IMR-90 (cell line): ENCODE measurements around the gene ATP10B. TPM values are rescaled to one million over a fixed set of nuclear protein-coding genes. Genes with fewer than 3 reads are reported as not detected.

Experiments
- ATAC-seq: fragments of 200-7000 bp; cut with Tn5 transposase; 2 replicates; pipeline ENCODE4 v1.9.1; 2020; ENCODE audit warnings: low read depth, mild to moderate bottlenecking, moderate library complexity
- BruUV-seq: library from RNA; stranded (reverse); fragments of 400-500 nt; replicated peaks from 2 replicates; lab custom pipeline; 2021; lab: Mats Ljungman, UMichigan
- CTCF ChIA-PET: fragments of 300-600 bp; formaldehyde crosslinking; extraction: SDS; loops from one replicate; lab custom pipeline; 2021; ENCODE audit warnings: antibody characterized with exemption; lab: Yijun Ruan, JAX
- POLR2A ChIA-PET: fragments of 300-600 bp; sonication (Branson Sonifier 250); formaldehyde crosslinking; loops from one replicate; lab custom pipeline; 2022; ENCODE audit warnings: antibody characterized with exemption; ENCODE audit not compliant: unreplicated experiment; lab: Charles Lee
- DNase-seq: peaks from one replicate; pipeline ENCODE4 v3.0.0; 2013
- H2AFZ ChIP-seq: replicated peaks from 2 replicates; pipeline ENCODE3; 2013; ENCODE audit warnings: low read length, mild to moderate bottlenecking; ENCODE audit not compliant: poor library complexity
- H2AK5ac ChIP-seq: 2 replicates; pipeline ENCODE4 v1.6.1; 2013; ENCODE audit warnings: low read depth, low read length, inconsistent platforms
- H2AK9ac ChIP-seq: replicated peaks from 2 replicates; pipeline ENCODE3; 2013; ENCODE audit warnings: mild to moderate bottlenecking, low read depth, low read length, moderate library complexity; ENCODE audit not compliant: poor library complexity
- H2BK120ac ChIP-seq: 2 replicates; pipeline ENCODE4 v1.6.1; 2013; ENCODE audit warnings: low read depth, low read length, inconsistent platforms
- H2BK15ac ChIP-seq: 3 replicates; pipeline ENCODE4 v1.6.1; 2013; ENCODE audit warnings: low read depth, low read length, inconsistent platforms
- H2BK20ac ChIP-seq: 2 replicates; pipeline ENCODE4 v1.6.1; 2013; ENCODE audit warnings: low read depth, mild to moderate bottlenecking, inconsistent platforms, low read length, moderate library complexity
- H2BK5ac ChIP-seq: 2 replicates; pipeline ENCODE4 v1.6.1; 2013; ENCODE audit warnings: mild to moderate bottlenecking, low read depth, low read length, inconsistent platforms; ENCODE audit not compliant: poor library complexity, severe bottlenecking
- H3K14ac ChIP-seq: replicated peaks from 2 replicates; pipeline ENCODE4 v1.6.1; 2013; ENCODE audit warnings: low read depth, low read length, inconsistent platforms
- H3K18ac ChIP-seq: 2 replicates; pipeline ENCODE4 v1.6.1; 2013; ENCODE audit warnings: low read depth, low read length, control low read depth
- H3K23ac ChIP-seq: 2 replicates; pipeline ENCODE4 v1.6.1; 2013; ENCODE audit warnings: low read depth, low read length, inconsistent platforms
- H3K27ac ChIP-seq: 2 replicates; pipeline ENCODE4 v1.5.1; 2013; ENCODE audit warnings: mild to moderate bottlenecking, control low read depth, low read length; ENCODE audit not compliant: insufficient read depth
- H3K27me3 ChIP-seq: 2 replicates; pipeline ENCODE4 v1.6.1; 2013; ENCODE audit warnings: low read length; ENCODE audit not compliant: control insufficient read depth, insufficient read depth
- H3K36me3 ChIP-seq: 2 replicates; pipeline ENCODE4 v1.6.1; 2013; ENCODE audit warnings: low read length, mixed read lengths; ENCODE audit not compliant: control insufficient read depth, insufficient read depth
- H3K4ac ChIP-seq: 2 replicates; pipeline ENCODE4 v1.6.1; 2013; ENCODE audit warnings: low read depth, low read length, inconsistent platforms
- H3K4me1 ChIP-seq: 2 replicates; pipeline ENCODE4 v1.6.1; 2013; ENCODE audit warnings: low read length, mixed read lengths; ENCODE audit not compliant: control insufficient read depth, insufficient read depth
- H3K4me2 ChIP-seq: 2 replicates; pipeline ENCODE4 v1.6.1; 2013; ENCODE audit warnings: low read depth, mild to moderate bottlenecking, control low read depth, low read length, moderate library complexity
- H3K4me3 ChIP-seq: 2 replicates; pipeline ENCODE4 v1.5.1; 2013; ENCODE audit warnings: low read depth, mild to moderate bottlenecking, control low read depth, low read length, moderate library complexity; ENCODE audit not compliant: insufficient read depth
- H3K56ac ChIP-seq: 2 replicates; pipeline ENCODE4 v1.6.1; 2013; ENCODE audit warnings: low read length, inconsistent platforms; ENCODE audit not compliant: insufficient read depth; ENCODE audit errors: extremely low read depth
- H3K79me1 ChIP-seq, 2 experiments: 2 replicates each; pipeline ENCODE4 v1.6.1; 2013; ENCODE audit warnings: low read length in 2 of 2, inconsistent platforms in 1 of 2, low read depth in 1 of 2
- H3K9ac ChIP-seq: 2 replicates; pipeline ENCODE4 v1.6.1; 2013; ENCODE audit warnings: low read depth, low read length, control low read depth
- H3K9me1 ChIP-seq: 2 replicates; pipeline ENCODE4 v1.6.1; 2013; ENCODE audit warnings: low read length, inconsistent platforms; ENCODE audit not compliant: insufficient read depth
- H3K9me3 ChIP-seq: 2 replicates; pipeline ENCODE4 v1.6.1; 2013; ENCODE audit warnings: low read length; ENCODE audit not compliant: control insufficient read depth, insufficient read depth
- H4K20me1 ChIP-seq: 2 replicates; pipeline ENCODE4 v1.6.1; 2013; ENCODE audit warnings: low read length, inconsistent platforms; ENCODE audit not compliant: insufficient read depth
- H4K5ac ChIP-seq: 2 replicates; pipeline ENCODE4 v1.6.1; 2013; ENCODE audit warnings: mild to moderate bottlenecking, low read depth, low read length, control low read depth
- H4K8ac ChIP-seq, 2 experiments: 2 replicates each; pipeline ENCODE4 v1.6.1; 2013; ENCODE audit warnings: low read depth in 2 of 2, low read length in 2 of 2, control low read depth in 1 of 2, inconsistent platforms in 1 of 2
- H4K91ac ChIP-seq: 2 replicates; pipeline ENCODE4 v1.6.1; 2013; ENCODE audit warnings: low read depth, low read length, inconsistent platforms; ENCODE audit not compliant: insufficient read depth
- BHLHE40 ChIP-seq: fragments of 150-350 bp; IDR thresholded peaks from 2 replicates; pipeline ENCODE4 v1.6.1; 2016; ENCODE audit warnings: mild to moderate bottlenecking, low read depth, low read length
- CEBPB ChIP-seq: IDR thresholded peaks from 2 replicates; pipeline ENCODE4 v1.6.1; 2012; ENCODE audit warnings: low read depth, low read length, improper control_type of control experiment
- CHD1 ChIP-seq: IDR thresholded peaks from 2 replicates; pipeline ENCODE4 v1.6.1; 2012; ENCODE audit warnings: low read depth, low read length, improper control_type of control experiment
- CTCF ChIP-seq: conservative IDR thresholded peaks from 2 replicates; pipeline ENCODE4 v1.5.1; 2012; ENCODE audit warnings: mild to moderate bottlenecking, low read depth, low read length, improper control_type of control experiment
- ELK1 ChIP-seq: fragments of 150-350 bp; IDR thresholded peaks from 2 replicates; pipeline ENCODE4 v1.6.1; 2016; ENCODE audit warnings: low read depth, mild to moderate bottlenecking, low read length, moderate library complexity, borderline replicate concordance
- FOS ChIP-seq: fragments of 150-350 bp; IDR thresholded peaks from 2 replicates; pipeline ENCODE4 v1.6.1; 2016; ENCODE audit warnings: low read depth, low read length
- MAFK ChIP-seq: IDR thresholded peaks from 2 replicates; pipeline ENCODE4 v1.6.1; 2012; ENCODE audit warnings: low read depth, low read length, improper control_type of control experiment
- MAZ ChIP-seq: IDR thresholded peaks from 2 replicates; pipeline ENCODE4 v1.6.1; 2012; ENCODE audit warnings: low read depth, mild to moderate bottlenecking, low read length, improper control_type of control experiment, moderate library complexity, borderline replicate concordance
- MXI1 ChIP-seq: IDR thresholded peaks from 2 replicates; pipeline ENCODE4 v1.6.1; 2012; ENCODE audit warnings: low read depth, mild to moderate bottlenecking, low read length, moderate library complexity, borderline replicate concordance
- NFE2L2 ChIP-seq: fragments of 150-350 bp; IDR thresholded peaks from 2 replicates; pipeline ENCODE4 v1.6.1; 2016; ENCODE audit warnings: low read depth, mild to moderate bottlenecking, low read length
- POLR2A ChIP-seq: IDR thresholded peaks from 2 replicates; pipeline ENCODE4 v1.6.1; 2012; ENCODE audit warnings: mild to moderate bottlenecking, low read depth, low read length
- RAD21 ChIP-seq: IDR thresholded peaks from 2 replicates; pipeline ENCODE4 v1.6.1; 2012; ENCODE audit warnings: low read length, improper control_type of control experiment
- RCOR1 ChIP-seq: IDR thresholded peaks from 2 replicates; pipeline ENCODE4 v1.6.1; 2012; ENCODE audit warnings: mild to moderate bottlenecking, low read length, improper control_type of control experiment; ENCODE audit not compliant: insufficient replicate concordance
- RFX5 ChIP-seq: IDR thresholded peaks from 2 replicates; pipeline ENCODE4 v1.8.0; 2012; ENCODE audit warnings: low read depth, mild to moderate bottlenecking, low read length, moderate library complexity
- SMC3 ChIP-seq: fragments of 150-350 bp; IDR thresholded peaks from 2 replicates; pipeline ENCODE4 v1.6.1; 2016; ENCODE audit warnings: low read depth, mild to moderate bottlenecking, antibody characterized with exemption, low read length, moderate library complexity
- USF2 ChIP-seq: fragments of 150-350 bp; IDR thresholded peaks from 2 replicates; pipeline ENCODE4 v1.6.1; 2017; ENCODE audit warnings: mild to moderate bottlenecking, antibody characterized with exemption, low read length, low read depth
- WGBS, 2 experiments: methylation state at CpG; one replicate each; pipeline versions ENCODE4 v1.1.5 to v1.1.7; 2013; ENCODE audit warnings: missing lambda C conversion rate in 2 of 2; ENCODE audit not compliant: insufficient read length in 1 of 2; ENCODE audit errors: extremely low coverage in 2 of 2; 5-methylcytosine and 5-hydroxymethylcytosine counted together
- dilution Hi-C: fragments of 300-500 bp; cut with HindIII; formaldehyde crosslinking; loops from one replicate; pipeline ENCODE4 v1.14.3; 2018; ENCODE audit warnings: low sequenced_read_pairs; ENCODE audit not compliant: unreplicated experiment
- in situ Hi-C: fragments of 300-500 bp; cut with MboI; formaldehyde crosslinking; loops from 3 replicates; pipeline ENCODE4 v1.14.3; 2019; ENCODE audit warnings: low sequenced_read_pairs, inconsistent platforms, mixed read lengths
- intact Hi-C: fragments of 100-400 bp; cut with micrococcal nuclease; formaldehyde crosslinking; loops from 2 replicates; pipeline ENCODE4 v1.10.0; 2022
- polyA plus RNA-seq, 3 experiments: library from polyadenylated mRNA; depleted of rRNA; stranded (reverse); fragments of >200 nt; gene quantifications; 2 replicates each; pipeline ENCODE4 v1.2.3, GENCODE V29; 2012; ENCODE audit warnings: low replicate concordance in 1 of 3
- total RNA-seq: library from RNA; depleted of rRNA; stranded (reverse); fragments of >200 nt; gene quantifications from 2 replicates; pipeline ENCODE4 v1.2.3, GENCODE V29; 2012

The ATP10B gene
- total and polyA plus RNA-seq, 2 of the 4 experiments (the other 2 are of a cell fraction) = not detected

- no CpG with 5 or more reads among the region's 1 CpG for WGBS, 2 experiments
- H3K56ac ChIP-seq = no peak overlapping the region
- no peak overlapping the region for H2BK15ac ChIP-seq
- intact Hi-C loops (loop anchor here (10.0 kb wide), 1 partner anchor 1658 kb away; no protein-coding TSS in a partner anchor), dilution Hi-C loops (no loop called here), in situ Hi-C loops (no loop called here)
- no peak for DNase-seq
- no peak overlapping the region for H2BK120ac ChIP-seq
- no peak overlapping the region for H4K91ac ChIP-seq
- H2AFZ ChIP-seq = no peak overlapping the region
- no peak overlapping the region for H3K18ac ChIP-seq
- H3K4me1 ChIP-seq = no peaks in the 10 kb centered on the region
- ChIA-PET CTCF (no interaction called here), POLR2A (no interaction called here)
- H3K27me3 ChIP-seq = no peaks in the 10 kb centered on the region
- no peak overlapping the region for H3K4me3 ChIP-seq
- TF ChIP-seq ELK1 = no peak
- TF ChIP-seq USF2 = no peak
- no peak for TF ChIP-seq CEBPB
- TF ChIP-seq RAD21 = no peak
- TF ChIP-seq CTCF = no peak
- no peak for TF ChIP-seq CHD1
- TF ChIP-seq FOS = no peak
- TF ChIP-seq BHLHE40 = no peak
- no peak for TF ChIP-seq RCOR1
- no peak for TF ChIP-seq POLR2A
- TF ChIP-seq MAZ = no peak
- no peak for TF ChIP-seq MXI1
- no peak for TF ChIP-seq SMC3
- no peak for TF ChIP-seq RFX5
- TF ChIP-seq NFE2L2 = no peak
- no peak for TF ChIP-seq MAFK
- no peak overlapping the region for H3K23ac ChIP-seq
- no peak overlapping the region for H2AK5ac ChIP-seq
- H3K4me2 ChIP-seq = no peak overlapping the region
- no peaks in the 10 kb centered on the region for H3K9me1 ChIP-seq
- H3K9ac ChIP-seq = no peak overlapping the region
- H4K5ac ChIP-seq = no peak overlapping the region
- no TSS peak for BruUV-seq
- H3K9me3 ChIP-seq = peaks cover 4% of the 10 kb centered on the region
- H3K27ac ChIP-seq = no peak overlapping the region
- ATAC-seq = no peak
- H3K79me1 ChIP-seq = no peaks in the 10 kb centered on the region
- H4K8ac ChIP-seq = no peak overlapping the region
- no peak overlapping the region for H3K14ac ChIP-seq
- H3K4ac ChIP-seq = no peak overlapping the region
- no peaks in the 10 kb centered on the region for H3K36me3 ChIP-seq
- H2BK20ac ChIP-seq = no peak overlapping the region
- no peak overlapping the region for H2BK5ac ChIP-seq
- H2AK9ac ChIP-seq = no peak overlapping the region
- H4K20me1 ChIP-seq = no peaks in the 10 kb centered on the region
Measured at GRCh38 chr5:160837211-160837610, 14.8 kb downstream of the ATP10B start.
